Neural cell (in vitro differentiated cells): Measurements from ENCODE around the gene TLE4. TPM values are rescaled to one million over a fixed set of nuclear protein-coding genes. Genes with fewer than 3 reads are reported as not detected.

Experiments
- H2AFZ ChIP-seq: fragments of 200-600, 300-800 bp; sonication (generic), shearing (Covaris generic); 2 replicates; pipeline ENCODE4 v1.6.0; 2014; ENCODE audit warnings: low read depth, mild to moderate bottlenecking, antibody characterized with exemption, low read length, moderate library complexity
- H3F3A ChIP-seq: fragments of 200-600 bp; shearing (Covaris generic); 2 replicates; pipeline ENCODE4 v1.6.1; 2016; ENCODE audit warnings: mild to moderate bottlenecking, moderate library complexity, mixed read lengths, antibody characterized with exemption, low read length; ENCODE audit not compliant: insufficient read depth, poor library complexity, severe bottlenecking
- H3K27ac ChIP-seq: fragments of 200-600, 300-800 bp; sonication (generic), shearing (Covaris generic); 2 replicates; pipeline ENCODE4 v1.5.1; 2014; ENCODE audit warnings: mild to moderate bottlenecking, low read length, moderate library complexity
- H3K27me3 ChIP-seq: fragments of 300-800, 200-600 bp; sonication (generic), shearing (Covaris generic); 2 replicates; pipeline ENCODE4 v1.6.0; 2014; ENCODE audit warnings: mild to moderate bottlenecking, low read depth, low read length, moderate library complexity; ENCODE audit not compliant: insufficient read depth
- H3K36me3 ChIP-seq: fragments of 300-800, 200-600 bp; sonication (generic), shearing (Covaris generic); 2 replicates; pipeline ENCODE4 v1.5.1; 2014; ENCODE audit warnings: mild to moderate bottlenecking, antibody characterized with exemption, low read length, moderate library complexity; ENCODE audit not compliant: insufficient read depth
- H3K4me2 ChIP-seq: fragments of 300-800, 200-600 bp; sonication (generic), shearing (Covaris generic); 2 replicates; pipeline ENCODE4 v1.6.0; 2014; ENCODE audit warnings: mild to moderate bottlenecking, low read length
- H3K4me3 ChIP-seq: fragments of 300-800, 200-600 bp; sonication (generic), shearing (Covaris generic); 2 replicates; pipeline ENCODE4 v1.5.1; 2014; ENCODE audit warnings: mild to moderate bottlenecking, low read length, moderate library complexity
- H3K79me2 ChIP-seq: fragments of 200-600 bp; shearing (Covaris generic); replicated peaks from 2 replicates; pipeline ENCODE4 v1.6.0; 2014; ENCODE audit warnings: mild to moderate bottlenecking, low read length, moderate library complexity; ENCODE audit not compliant: insufficient read depth
- H3K9ac ChIP-seq: fragments of 300-800, 200-600 bp; sonication (generic), shearing (Covaris generic); 2 replicates; pipeline ENCODE4 v1.6.1; 2016; ENCODE audit warnings: mild to moderate bottlenecking, low read length, mixed read lengths
- H3K9me2 ChIP-seq: fragments of 200-600 bp; shearing (Covaris generic); 2 replicates; pipeline ENCODE4 v1.6.1; 2016; ENCODE audit warnings: mild to moderate bottlenecking, low read length, mixed read lengths; ENCODE audit not compliant: insufficient read depth
- H3K9me3 ChIP-seq: fragments of 200-600, 300-800 bp; sonication (generic), shearing (Covaris generic); 2 replicates; pipeline ENCODE4 v1.6.1; 2016; ENCODE audit warnings: mild to moderate bottlenecking, mixed run types, low read length, moderate library complexity, mixed read lengths
- H4K20me1 ChIP-seq: fragments of 200-600 bp; shearing (Covaris generic); 2 replicates; pipeline ENCODE4 v1.6.1; 2016; ENCODE audit warnings: mild to moderate bottlenecking, mixed run types; ENCODE audit not compliant: insufficient read depth
- EP300 ChIP-seq: fragments of 450-650 bp; conservative IDR thresholded peaks from 2 replicates; pipeline ENCODE4 v1.6.1; 2014; ENCODE audit warnings: antibody characterized with exemption, mild to moderate bottlenecking, moderate library complexity; ENCODE audit not compliant: poor library complexity, severe bottlenecking
- EZH2 ChIP-seq: fragments of 200-600, 300-800 bp; shearing (Covaris generic), sonication (generic); IDR thresholded peaks from 2 replicates; pipeline ENCODE4 v1.6.1; 2014; ENCODE audit warnings: antibody characterized with exemption, low read length, borderline replicate concordance, mild to moderate bottlenecking; ENCODE audit not compliant: insufficient read depth, poor library complexity, severe bottlenecking
- MXI1 ChIP-seq: fragments of 450-650 bp; conservative IDR thresholded peaks from 2 replicates; pipeline ENCODE4 v1.6.1; 2014; ENCODE audit warnings: antibody characterized with exemption, mild to moderate bottlenecking; ENCODE audit not compliant: poor library complexity, severe bottlenecking
- POLR2AphosphoS5 ChIP-seq: IDR thresholded peaks from 2 replicates; pipeline ENCODE4 v1.6.1; 2012
- RAD21 ChIP-seq: fragments of 450-650 bp; conservative IDR thresholded peaks from 2 replicates; pipeline ENCODE4 v1.6.1; 2014; ENCODE audit warnings: antibody characterized with exemption, mild to moderate bottlenecking, moderate library complexity
- SMC3 ChIP-seq: fragments of 450-650 bp; conservative IDR thresholded peaks from 2 replicates; pipeline ENCODE4 v1.6.1; 2014; ENCODE audit warnings: antibody characterized with exemption, mild to moderate bottlenecking, moderate library complexity; ENCODE audit not compliant: poor library complexity
- TAF1 ChIP-seq: IDR thresholded peaks from 2 replicates; pipeline ENCODE4 v1.6.1; 2012; ENCODE audit warnings: low read depth
- polyA plus RNA-seq: library from polyadenylated mRNA; depleted of rRNA; stranded (reverse); fragments of >200 nt; gene quantifications from 2 replicates; pipeline ENCODE4 v1.2.3, GENCODE V29; 2014
- TF ChIP-seq, protein P1 (sequence below): fragments of 450-650 bp; IDR thresholded peaks from 2 replicates; pipeline ENCODE4 v1.5.1; 2014; ENCODE audit warnings: antibody characterized with exemption, mild to moderate bottlenecking, moderate library complexity; ENCODE audit not compliant: poor library complexity, severe bottlenecking
- TF ChIP-seq, protein P2 (sequence below): IDR thresholded peaks from 2 replicates; pipeline ENCODE4 v1.6.1; 2012; ENCODE audit warnings: borderline replicate concordance

The TLE4 gene
- polyA plus RNA-seq, 1 donor from 2014 or later = 143 TPM

DNA sequence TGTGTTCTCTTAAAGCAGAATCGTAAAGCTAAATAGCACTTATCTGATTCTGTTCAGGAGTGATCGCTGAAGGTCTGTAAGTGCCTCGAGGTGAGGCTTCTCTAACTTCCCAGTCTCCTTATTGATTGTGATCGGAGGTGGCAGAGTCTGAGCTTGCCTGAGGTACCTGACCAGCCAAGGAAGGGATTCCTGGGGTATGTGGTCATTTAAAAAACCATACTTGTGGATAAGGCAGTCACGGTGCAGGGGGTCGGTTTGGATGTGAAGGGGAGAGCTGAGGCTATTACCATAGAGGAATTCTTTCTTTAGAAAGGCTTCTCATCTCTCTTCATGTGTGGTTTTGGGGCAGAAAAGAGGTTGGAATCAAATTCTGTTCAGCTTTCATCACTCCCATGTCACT, 193.7 kb downstream of the TLE4 start:
- TF ChIP-seq EZH2 = no peak
- H2AFZ ChIP-seq = no peak overlapping the region
- no peak overlapping the region for H3K4me2 ChIP-seq
- no peaks in the 10 kb centered on the region for H3K36me3 ChIP-seq
- H4K20me1 ChIP-seq = no peaks in the 10 kb centered on the region
- no peaks in the 10 kb centered on the region for H3K79me2 ChIP-seq
- H3F3A ChIP-seq = no peaks in the 10 kb centered on the region
- no peaks in the 10 kb centered on the region for H3K27me3 ChIP-seq
- H3K9ac ChIP-seq = no peak overlapping the region
- H3K4me3 ChIP-seq = no peak overlapping the region
- H3K9me3 ChIP-seq = no peaks in the 10 kb centered on the region
- no peak overlapping the region for H3K27ac ChIP-seq
- no peaks in the 10 kb centered on the region for H3K9me2 ChIP-seq

GRCh38 chr9:79766091-79766490, 194.3 kb downstream of the TLE4 start:
- Histone ChIP-seq H3K79me2 (no peaks in the 10 kb centered on the region), H3K27ac (no peak overlapping the region), H3K4me2 (no peak overlapping the region), H4K20me1 (no peaks in the 10 kb centered on the region), H3K4me3 (no peak overlapping the region), H3K36me3 (no peaks in the 10 kb centered on the region), H3K9ac (no peak overlapping the region), H3K9me2 (no peaks in the 10 kb centered on the region), H3K9me3 (no peaks in the 10 kb centered on the region), H3K27me3 (no peaks in the 10 kb centered on the region), H2AFZ (no peak overlapping the region), H3F3A (no peaks in the 10 kb centered on the region)
- TF ChIP-seq EP300 (no peak), POLR2AphosphoS5 (no peak), EZH2 (no peak), SMC3 (no peak), MXI1 (no peak), TAF1 (no peak), RAD21 (no peak)
- TF ChIP-seq, protein P1, sequence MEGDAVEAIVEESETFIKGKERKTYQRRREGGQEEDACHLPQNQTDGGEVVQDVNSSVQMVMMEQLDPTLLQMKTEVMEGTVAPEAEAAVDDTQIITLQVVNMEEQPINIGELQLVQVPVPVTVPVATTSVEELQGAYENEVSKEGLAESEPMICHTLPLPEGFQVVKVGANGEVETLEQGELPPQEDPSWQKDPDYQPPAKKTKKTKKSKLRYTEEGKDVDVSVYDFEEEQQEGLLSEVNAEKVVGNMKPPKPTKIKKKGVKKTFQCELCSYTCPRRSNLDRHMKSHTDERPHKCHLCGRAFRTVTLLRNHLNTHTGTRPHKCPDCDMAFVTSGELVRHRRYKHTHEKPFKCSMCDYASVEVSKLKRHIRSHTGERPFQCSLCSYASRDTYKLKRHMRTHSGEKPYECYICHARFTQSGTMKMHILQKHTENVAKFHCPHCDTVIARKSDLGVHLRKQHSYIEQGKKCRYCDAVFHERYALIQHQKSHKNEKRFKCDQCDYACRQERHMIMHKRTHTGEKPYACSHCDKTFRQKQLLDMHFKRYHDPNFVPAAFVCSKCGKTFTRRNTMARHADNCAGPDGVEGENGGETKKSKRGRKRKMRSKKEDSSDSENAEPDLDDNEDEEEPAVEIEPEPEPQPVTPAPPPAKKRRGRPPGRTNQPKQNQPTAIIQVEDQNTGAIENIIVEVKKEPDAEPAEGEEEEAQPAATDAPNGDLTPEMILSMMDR = no peak
- TF ChIP-seq, protein P2, sequence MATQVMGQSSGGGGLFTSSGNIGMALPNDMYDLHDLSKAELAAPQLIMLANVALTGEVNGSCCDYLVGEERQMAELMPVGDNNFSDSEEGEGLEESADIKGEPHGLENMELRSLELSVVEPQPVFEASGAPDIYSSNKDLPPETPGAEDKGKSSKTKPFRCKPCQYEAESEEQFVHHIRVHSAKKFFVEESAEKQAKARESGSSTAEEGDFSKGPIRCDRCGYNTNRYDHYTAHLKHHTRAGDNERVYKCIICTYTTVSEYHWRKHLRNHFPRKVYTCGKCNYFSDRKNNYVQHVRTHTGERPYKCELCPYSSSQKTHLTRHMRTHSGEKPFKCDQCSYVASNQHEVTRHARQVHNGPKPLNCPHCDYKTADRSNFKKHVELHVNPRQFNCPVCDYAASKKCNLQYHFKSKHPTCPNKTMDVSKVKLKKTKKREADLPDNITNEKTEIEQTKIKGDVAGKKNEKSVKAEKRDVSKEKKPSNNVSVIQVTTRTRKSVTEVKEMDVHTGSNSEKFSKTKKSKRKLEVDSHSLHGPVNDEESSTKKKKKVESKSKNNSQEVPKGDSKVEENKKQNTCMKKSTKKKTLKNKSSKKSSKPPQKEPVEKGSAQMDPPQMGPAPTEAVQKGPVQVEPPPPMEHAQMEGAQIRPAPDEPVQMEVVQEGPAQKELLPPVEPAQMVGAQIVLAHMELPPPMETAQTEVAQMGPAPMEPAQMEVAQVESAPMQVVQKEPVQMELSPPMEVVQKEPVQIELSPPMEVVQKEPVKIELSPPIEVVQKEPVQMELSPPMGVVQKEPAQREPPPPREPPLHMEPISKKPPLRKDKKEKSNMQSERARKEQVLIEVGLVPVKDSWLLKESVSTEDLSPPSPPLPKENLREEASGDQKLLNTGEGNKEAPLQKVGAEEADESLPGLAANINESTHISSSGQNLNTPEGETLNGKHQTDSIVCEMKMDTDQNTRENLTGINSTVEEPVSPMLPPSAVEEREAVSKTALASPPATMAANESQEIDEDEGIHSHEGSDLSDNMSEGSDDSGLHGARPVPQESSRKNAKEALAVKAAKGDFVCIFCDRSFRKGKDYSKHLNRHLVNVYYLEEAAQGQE = no peak

DNA sequence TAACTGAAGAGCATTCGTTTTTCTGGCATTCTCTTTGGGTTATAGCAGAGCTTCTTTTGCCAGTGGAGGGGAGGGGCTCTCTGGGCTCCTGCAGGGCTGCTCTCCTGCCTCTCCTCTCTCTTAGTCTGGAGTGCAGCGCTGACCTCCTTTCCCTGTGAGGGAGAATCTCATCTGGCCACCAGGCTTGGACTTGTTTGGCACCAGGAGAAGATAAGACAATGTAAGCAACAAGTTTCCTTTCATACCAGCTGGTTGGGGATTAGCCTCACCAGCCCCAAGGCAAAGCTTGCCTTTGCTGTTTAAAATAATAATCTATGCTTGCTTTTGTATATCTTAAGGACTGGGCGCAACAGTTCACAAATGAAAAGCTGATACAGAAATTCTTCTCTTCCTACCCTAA, 196.4 kb downstream of the TLE4 start:
- Histone ChIP-seq H3K4me3 (no peak overlapping the region), H3K4me2 (no peak overlapping the region), H3K36me3 (no peaks in the 10 kb centered on the region), H3K9ac (no peak overlapping the region), H3F3A (no peaks in the 10 kb centered on the region), H3K9me2 (no peaks in the 10 kb centered on the region), H3K27ac (no peak overlapping the region), H4K20me1 (no peaks in the 10 kb centered on the region), H3K79me2 (no peaks in the 10 kb centered on the region), H3K27me3 (no peaks in the 10 kb centered on the region), H3K9me3 (no peaks in the 10 kb centered on the region), H2AFZ (no peak overlapping the region)
- TF ChIP-seq TAF1 (no peak), MXI1 (no peak), EP300 (no peak), RAD21 (no peak), EZH2 (no peak), SMC3 (no peak), POLR2AphosphoS5 (no peak)
- TF ChIP-seq, protein P1 = no peak
- TF ChIP-seq, protein P2 = no peak
